ENCODE results near the gene NEK11.

GRCh38 chr3:131277836-131278497 lies 251.3 kb downstream of the NEK11 start:
- TF ChIP-seq CTCF (IDR thresholded peaks at IDR 0.05) (no peak), RFX5 (IDR thresholded peaks at IDR 0.05; ENCODE audit: low read length) (no peak), TEAD4 (IDR thresholded peaks at IDR 0.05; ENCODE audit: borderline replicate concordance, insufficient read depth) (no peak), CHD2 (IDR thresholded peaks at IDR 0.05; ENCODE audit: low read length, partially characterized antibody) (no peak), EP300 (IDR thresholded peaks at IDR 0.05; ENCODE audit: borderline replicate concordance in 1 of 2, low read depth in 1 of 2, low read length in 1 of 2) (no peak), GABPA (IDR thresholded peaks at IDR 0.05; ENCODE audit: low read depth) (no peak), YY1 (IDR thresholded peaks at IDR 0.05; ENCODE audit: low read depth) (no peak), POLR2AphosphoS5 (IDR thresholded peaks at IDR 0.05; ENCODE audit: low read depth, low read length) (no peak), EZH2phosphoT487 (IDR thresholded peaks at IDR 0.05; ENCODE audit: borderline replicate concordance, low read depth) (no peak), SMC3 (IDR thresholded peaks at IDR 0.05; ENCODE audit: low read depth, low read length) (no peak), MAX (IDR thresholded peaks at IDR 0.05; ENCODE audit: low read depth) (no peak), RAD21 (IDR thresholded peaks at IDR 0.05; ENCODE audit: low read length) (no peak), FOXM1 (IDR thresholded peaks at IDR 0.05; ENCODE audit: low read depth) (no peak)

Measured in SK-N-SH (cell line).